K562 (cell line): ENCODE data around the gene MAP1LC3B2. TPM values are rescaled to one million over a fixed set of nuclear protein-coding genes. Genes with fewer than 3 reads are reported as not detected.
A peak's percentile ranks its signal among the peaks of the same experiment; 100 is the strongest.

Source experiments
- ARID3A ChIP-seq: IDR thresholded peaks from 2 replicates; pipeline ENCODE4 v1.6.1; 2012; ENCODE audit warnings: low read depth, low read length, improper control_type of control experiment, borderline replicate concordance
- C11orf30 ChIP-seq: fragments of 450-650 bp; IDR thresholded peaks from 2 replicates; pipeline ENCODE4 v1.6.1; 2016; ENCODE audit warnings: low read depth, mild to moderate bottlenecking
- CEBPB ChIP-seq: fragments of 450-650 bp; IDR thresholded peaks from 2 replicates; pipeline ENCODE4 v1.6.1; 2016; ENCODE audit warnings: missing genetic modification characterization, missing compliant biosample characterization
- HSF4 ChIP-seq: fragments of 250-450 bp; sonication (Bioruptor Pico); IDR thresholded peaks from 2 replicates; pipeline ENCODE4 v2.1.2; 2022; ENCODE audit warnings: mild to moderate bottlenecking, moderate library complexity, borderline replicate concordance
- MAFG ChIP-seq: fragments of 450-650 bp; conservative IDR thresholded peaks from 2 replicates; pipeline ENCODE4 v1.6.1; 2016; ENCODE audit warnings: missing genetic modification characterization, missing compliant biosample characterization
- POLR2AphosphoS5 ChIP-seq: IDR thresholded peaks from 2 replicates; pipeline ENCODE4 v1.6.1; 2011; ENCODE audit warnings: mild to moderate bottlenecking, low read depth, low read length, moderate library complexity; ENCODE audit not compliant: control insufficient read depth, insufficient read depth
- RAD51 ChIP-seq: fragments of 450-650 bp; IDR thresholded peaks from 2 replicates; pipeline ENCODE4 v1.7.1; 2016; ENCODE audit warnings: low read depth, mild to moderate bottlenecking, borderline replicate concordance
- SMARCE1 ChIP-seq: fragments of 450-650 bp; IDR thresholded peaks from 2 replicates; pipeline ENCODE4 v1.7.1; 2016; ENCODE audit warnings: mild to moderate bottlenecking
- SRSF9 ChIP-seq: fragments of 200-400 bp; formaldehyde crosslinking; IDR thresholded peaks from 2 replicates; pipeline ENCODE4 v1.6.1; 2017; ENCODE audit warnings: low read depth, low read length, borderline replicate concordance
- ZFP91 ChIP-seq: sonication (generic); formaldehyde crosslinking; IDR thresholded peaks from 2 replicates; pipeline ENCODE4 v1.8.0; 2022; ENCODE audit warnings: mild to moderate bottlenecking, missing genetic modification reagents
- polyA plus RNA-seq, 8 experiments: library from polyadenylated mRNA; depleted of rRNA in 4 of 8; stranded (reverse) in 5 of 8; unstranded in 3 of 8; fragments of >200 nt; fragmentation: Nextera tagmentation in 2 of 8; fragmentation: Illumina TruSeq in 1 of 8; extraction: Ambion mirVana in 2 of 8; extraction: Trizol in 1 of 8; gene quantifications; 2 replicates each; pipeline versions ENCODE4 v1.2.1 to v1.2.3, GENCODE V29; 2011 to 2014; ENCODE audit warnings: inconsistent platforms in 1 of 8, missing spikeins in 1 of 8
- total RNA-seq, 7 experiments: library from RNA; depleted of rRNA in 6 of 7; stranded (reverse); fragments of >200 nt in 6 of 7; fragmentation: Illumina TruSeq in 2 of 7; extraction: Trizol in 2 of 7; gene quantifications; 2 replicates each; pipeline versions ENCODE4 v1.2.1 to v1.2.3, GENCODE V29; 2011 to 2021; ENCODE audit warnings: low replicate concordance in 1 of 7
- TF ChIP-seq, protein P1 (sequence below): fragments of 450-650 bp; IDR thresholded peaks from 2 replicates; pipeline ENCODE4 v1.6.1; 2018; ENCODE audit not compliant: partially characterized antibody
- TF ChIP-seq, protein P2 (sequence below): sonication (generic); formaldehyde crosslinking; IDR thresholded peaks from 2 replicates; pipeline ENCODE4 v1.8.1; 2023; ENCODE audit warnings: mild to moderate bottlenecking, missing genetic modification reagents
- TF ChIP-seq, protein P3 (sequence below), 2 experiments: fragments of 450-650 bp; IDR thresholded peaks; 2 replicates each; pipeline ENCODE4 v1.6.1; 2016
- TF ChIP-seq, protein P4 (sequence below): fragments of 250-450 bp; sonication (Bioruptor Pico); IDR thresholded peaks from 2 replicates; pipeline ENCODE4 v1.4.0; 2020

The MAP1LC3B2 gene
- total and polyA plus RNA-seq, 9 of the 15 experiments (the other 6 are each of a cell fraction or from before 2014, with no cell fraction given) = 0.53 to 2.8 (median 0.76) TPM; not detected in 2

DNA sequence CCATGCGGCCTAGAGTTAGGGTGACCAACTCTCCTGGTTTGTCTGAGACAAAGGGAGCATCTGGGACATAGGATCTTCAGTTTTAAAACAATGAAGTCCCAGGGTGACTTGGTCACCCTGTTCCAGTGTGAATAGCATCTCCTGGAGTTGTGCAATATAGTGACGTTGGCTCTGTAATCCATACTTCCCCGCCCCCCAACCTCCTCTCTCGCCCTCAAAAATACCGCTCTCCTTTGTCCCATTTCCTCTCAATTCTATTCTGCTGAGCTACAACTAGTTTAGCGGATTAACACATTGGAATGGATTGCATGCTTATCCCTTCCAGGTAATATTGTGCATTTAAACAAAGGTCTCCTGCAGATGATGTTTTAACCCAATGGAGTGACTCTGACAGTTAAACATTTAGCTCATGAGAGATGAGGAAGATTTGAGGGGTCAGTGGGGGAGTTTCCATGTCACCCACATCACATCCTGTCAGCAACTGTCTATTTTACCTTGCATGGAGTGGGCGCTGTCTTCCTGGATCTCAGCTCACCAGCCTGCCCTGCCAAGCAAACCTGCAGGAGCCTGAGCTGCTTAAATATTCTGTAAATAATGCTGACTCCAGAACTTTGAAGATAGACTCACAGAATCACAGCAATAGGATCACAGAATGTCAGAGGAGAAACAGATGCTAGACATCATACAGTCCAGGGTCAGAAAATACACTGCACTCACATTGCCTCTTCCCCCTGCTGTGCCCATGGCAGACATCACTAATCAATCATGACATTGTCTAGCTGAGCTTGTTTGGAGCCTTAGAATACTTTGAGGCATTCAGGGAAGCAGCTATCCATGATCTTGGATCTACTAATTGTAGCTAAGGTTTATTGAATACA is 43.0 kb downstream of the MAP1LC3B2 start (continued):
- TF ChIP-seq ARID3A (no peak), C11orf30 (peak; percentile 59; the same call in 1 of the 2 replicates), SMARCE1 (no peak), MAFG (tag) (0 out of 2 replicates have a peak, but pooled peaks have one; percentile 20), HSF4 (CRISPR knock-in tag) (no peak), CEBPB (tag) (peak; percentile 82), SRSF9 (no peak), ZFP91 (CRISPR knock-in tag) (no peak), POLR2AphosphoS5 (no peak), RAD51 (no peak)
- TF ChIP-seq, protein P1, sequence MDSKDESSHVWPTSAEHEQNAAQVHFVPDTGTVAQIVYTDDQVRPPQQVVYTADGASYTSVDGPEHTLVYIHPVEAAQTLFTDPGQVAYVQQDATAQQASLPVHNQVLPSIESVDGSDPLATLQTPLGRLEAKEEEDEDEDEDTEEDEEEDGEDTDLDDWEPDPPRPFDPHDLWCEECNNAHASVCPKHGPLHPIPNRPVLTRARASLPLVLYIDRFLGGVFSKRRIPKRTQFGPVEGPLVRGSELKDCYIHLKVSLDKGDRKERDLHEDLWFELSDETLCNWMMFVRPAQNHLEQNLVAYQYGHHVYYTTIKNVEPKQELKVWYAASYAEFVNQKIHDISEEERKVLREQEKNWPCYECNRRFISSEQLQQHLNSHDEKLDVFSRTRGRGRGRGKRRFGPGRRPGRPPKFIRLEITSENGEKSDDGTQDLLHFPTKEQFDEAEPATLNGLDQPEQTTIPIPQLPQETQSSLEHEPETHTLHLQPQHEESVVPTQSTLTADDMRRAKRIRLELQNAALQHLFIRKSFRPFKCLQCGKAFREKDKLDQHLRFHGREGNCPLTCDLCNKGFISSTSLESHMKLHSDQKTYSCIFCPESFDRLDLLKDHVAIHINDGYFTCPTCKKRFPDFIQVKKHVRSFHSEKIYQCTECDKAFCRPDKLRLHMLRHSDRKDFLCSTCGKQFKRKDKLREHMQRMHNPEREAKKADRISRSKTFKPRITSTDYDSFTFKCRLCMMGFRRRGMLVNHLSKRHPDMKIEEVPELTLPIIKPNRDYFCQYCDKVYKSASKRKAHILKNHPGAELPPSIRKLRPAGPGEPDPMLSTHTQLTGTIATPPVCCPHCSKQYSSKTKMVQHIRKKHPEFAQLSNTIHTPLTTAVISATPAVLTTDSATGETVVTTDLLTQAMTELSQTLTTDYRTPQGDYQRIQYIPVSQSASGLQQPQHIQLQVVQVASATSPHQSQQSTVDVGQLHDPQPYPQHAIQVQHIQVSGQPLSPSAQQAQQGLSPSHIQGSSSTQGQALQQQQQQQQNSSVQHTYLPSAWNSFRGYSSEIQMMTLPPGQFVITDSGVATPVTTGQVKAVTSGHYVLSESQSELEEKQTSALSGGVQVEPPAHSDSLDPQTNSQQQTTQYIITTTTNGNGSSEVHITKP = peak; percentile 74
- TF ChIP-seq, protein P2, sequence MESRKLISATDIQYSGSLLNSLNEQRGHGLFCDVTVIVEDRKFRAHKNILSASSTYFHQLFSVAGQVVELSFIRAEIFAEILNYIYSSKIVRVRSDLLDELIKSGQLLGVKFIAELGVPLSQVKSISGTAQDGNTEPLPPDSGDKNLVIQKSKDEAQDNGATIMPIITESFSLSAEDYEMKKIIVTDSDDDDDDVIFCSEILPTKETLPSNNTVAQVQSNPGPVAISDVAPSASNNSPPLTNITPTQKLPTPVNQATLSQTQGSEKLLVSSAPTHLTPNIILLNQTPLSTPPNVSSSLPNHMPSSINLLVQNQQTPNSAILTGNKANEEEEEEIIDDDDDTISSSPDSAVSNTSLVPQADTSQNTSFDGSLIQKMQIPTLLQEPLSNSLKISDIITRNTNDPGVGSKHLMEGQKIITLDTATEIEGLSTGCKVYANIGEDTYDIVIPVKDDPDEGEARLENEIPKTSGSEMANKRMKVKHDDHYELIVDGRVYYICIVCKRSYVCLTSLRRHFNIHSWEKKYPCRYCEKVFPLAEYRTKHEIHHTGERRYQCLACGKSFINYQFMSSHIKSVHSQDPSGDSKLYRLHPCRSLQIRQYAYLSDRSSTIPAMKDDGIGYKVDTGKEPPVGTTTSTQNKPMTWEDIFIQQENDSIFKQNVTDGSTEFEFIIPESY = no peak
- TF ChIP-seq, protein P3, sequence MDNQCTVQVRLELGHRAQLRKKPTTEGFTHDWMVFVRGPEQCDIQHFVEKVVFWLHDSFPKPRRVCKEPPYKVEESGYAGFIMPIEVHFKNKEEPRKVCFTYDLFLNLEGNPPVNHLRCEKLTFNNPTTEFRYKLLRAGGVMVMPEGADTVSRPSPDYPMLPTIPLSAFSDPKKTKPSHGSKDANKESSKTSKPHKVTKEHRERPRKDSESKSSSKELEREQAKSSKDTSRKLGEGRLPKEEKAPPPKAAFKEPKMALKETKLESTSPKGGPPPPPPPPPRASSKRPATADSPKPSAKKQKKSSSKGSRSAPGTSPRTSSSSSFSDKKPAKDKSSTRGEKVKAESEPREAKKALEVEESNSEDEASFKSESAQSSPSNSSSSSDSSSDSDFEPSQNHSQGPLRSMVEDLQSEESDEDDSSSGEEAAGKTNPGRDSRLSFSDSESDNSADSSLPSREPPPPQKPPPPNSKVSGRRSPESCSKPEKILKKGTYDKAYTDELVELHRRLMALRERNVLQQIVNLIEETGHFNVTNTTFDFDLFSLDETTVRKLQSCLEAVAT (IDR thresholded peaks at IDR 0.05) = peak in 1 of 2 experiments; percentile 83; a peak in 2 of 4 replicates
- TF ChIP-seq, protein P4, sequence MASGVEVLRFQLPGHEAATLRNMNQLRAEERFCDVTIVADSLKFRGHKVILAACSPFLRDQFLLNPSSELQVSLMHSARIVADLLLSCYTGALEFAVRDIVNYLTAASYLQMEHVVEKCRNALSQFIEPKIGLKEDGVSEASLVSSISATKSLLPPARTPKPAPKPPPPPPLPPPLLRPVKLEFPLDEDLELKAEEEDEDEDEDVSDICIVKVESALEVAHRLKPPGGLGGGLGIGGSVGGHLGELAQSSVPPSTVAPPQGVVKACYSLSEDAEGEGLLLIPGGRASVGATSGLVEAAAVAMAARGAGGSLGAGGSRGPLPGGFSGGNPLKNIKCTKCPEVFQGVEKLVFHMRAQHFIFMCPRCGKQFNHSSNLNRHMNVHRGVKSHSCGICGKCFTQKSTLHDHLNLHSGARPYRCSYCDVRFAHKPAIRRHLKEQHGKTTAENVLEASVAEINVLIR (CRISPR knock-in tag) = no peak
